GM12801 (cell line): ENCODE results near the gene NHLRC2.

ENCODE experiments used
- TF ChIP-seq, protein P1 (sequence below): IDR thresholded peaks from one replicate; pipeline ENCODE4 v1.5.1; 2011; ENCODE audit warnings: control low read depth; ENCODE audit not compliant: insufficient read length; ENCODE audit errors: extremely low read depth

Gene NHLRC2, protein sequence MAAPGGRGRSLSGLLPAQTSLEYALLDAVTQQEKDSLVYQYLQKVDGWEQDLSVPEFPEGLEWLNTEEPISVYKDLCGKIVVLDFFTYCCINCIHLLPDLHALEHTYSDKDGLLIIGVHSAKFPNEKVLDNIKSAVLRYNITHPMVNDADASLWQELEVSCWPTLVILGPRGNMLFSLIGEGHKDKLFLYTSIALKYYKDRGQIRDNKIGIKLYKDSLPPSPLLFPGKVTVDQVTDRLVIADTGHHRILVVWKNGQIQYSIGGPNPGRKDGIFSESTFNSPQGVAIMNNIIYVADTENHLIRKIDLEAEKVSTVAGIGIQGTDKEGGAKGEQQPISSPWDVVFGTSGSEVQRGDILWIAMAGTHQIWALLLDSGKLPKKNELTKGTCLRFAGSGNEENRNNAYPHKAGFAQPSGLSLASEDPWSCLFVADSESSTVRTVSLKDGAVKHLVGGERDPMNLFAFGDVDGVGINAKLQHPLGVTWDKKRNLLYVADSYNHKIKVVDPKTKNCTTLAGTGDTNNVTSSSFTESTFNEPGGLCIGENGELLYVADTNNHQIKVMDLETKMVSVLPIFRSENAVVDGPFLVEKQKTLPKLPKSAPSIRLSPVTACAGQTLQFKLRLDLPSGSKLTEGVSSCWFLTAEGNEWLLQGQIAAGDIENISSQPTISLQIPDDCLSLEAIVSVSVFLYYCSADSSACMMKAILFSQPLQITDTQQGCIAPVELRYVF

DNA sequence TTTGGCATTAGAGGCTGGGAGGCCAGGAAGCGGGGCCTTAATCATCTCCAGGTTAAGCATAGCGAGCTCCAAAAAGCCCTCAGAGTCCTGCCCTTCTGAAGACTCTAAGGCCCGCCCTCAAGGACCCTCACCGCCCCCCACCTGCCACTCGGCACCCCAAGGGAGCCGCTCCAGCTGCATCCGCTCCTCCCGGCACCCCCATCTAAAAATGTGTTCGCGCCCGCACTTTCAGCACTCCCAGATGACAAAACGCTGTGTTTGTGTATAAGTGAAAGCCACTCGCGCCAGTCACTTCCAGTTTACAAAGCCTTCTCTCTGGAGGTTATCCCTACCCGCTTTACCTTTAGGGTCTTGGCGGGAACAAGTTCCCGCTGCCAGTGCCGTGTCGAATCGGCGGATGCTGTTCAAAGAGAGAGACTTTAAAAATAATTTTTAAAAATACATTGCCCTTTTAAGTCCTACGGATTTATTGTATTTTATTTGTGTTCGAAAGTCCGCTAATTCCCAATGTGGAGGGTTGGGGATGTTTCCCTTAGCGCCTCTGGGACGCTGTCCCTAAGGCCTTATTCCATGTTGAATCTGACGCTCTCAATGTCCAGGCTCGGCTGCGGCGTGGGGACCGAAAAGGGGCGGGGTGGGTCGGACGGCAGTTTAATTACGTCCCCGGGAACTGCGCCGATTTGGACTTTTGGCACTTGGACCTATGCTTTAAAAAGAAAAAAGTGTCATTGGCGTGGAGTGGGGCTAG, at the start of gene NHLRC2, which contains the start of gene DCLRE1A:
TSS of gene NHLRC2 (plus strand) at position 649 of the 748 bp plus-strand sequence. CDS start 212 bp downstream, outside the sequence.
TSS of gene DCLRE1A (minus strand) at position 70 of the 748 bp plus-strand sequence. CDS start 900 bp downstream, outside the sequence.
- TF ChIP-seq, protein P1, sequence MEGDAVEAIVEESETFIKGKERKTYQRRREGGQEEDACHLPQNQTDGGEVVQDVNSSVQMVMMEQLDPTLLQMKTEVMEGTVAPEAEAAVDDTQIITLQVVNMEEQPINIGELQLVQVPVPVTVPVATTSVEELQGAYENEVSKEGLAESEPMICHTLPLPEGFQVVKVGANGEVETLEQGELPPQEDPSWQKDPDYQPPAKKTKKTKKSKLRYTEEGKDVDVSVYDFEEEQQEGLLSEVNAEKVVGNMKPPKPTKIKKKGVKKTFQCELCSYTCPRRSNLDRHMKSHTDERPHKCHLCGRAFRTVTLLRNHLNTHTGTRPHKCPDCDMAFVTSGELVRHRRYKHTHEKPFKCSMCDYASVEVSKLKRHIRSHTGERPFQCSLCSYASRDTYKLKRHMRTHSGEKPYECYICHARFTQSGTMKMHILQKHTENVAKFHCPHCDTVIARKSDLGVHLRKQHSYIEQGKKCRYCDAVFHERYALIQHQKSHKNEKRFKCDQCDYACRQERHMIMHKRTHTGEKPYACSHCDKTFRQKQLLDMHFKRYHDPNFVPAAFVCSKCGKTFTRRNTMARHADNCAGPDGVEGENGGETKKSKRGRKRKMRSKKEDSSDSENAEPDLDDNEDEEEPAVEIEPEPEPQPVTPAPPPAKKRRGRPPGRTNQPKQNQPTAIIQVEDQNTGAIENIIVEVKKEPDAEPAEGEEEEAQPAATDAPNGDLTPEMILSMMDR, result no peak

DNA sequence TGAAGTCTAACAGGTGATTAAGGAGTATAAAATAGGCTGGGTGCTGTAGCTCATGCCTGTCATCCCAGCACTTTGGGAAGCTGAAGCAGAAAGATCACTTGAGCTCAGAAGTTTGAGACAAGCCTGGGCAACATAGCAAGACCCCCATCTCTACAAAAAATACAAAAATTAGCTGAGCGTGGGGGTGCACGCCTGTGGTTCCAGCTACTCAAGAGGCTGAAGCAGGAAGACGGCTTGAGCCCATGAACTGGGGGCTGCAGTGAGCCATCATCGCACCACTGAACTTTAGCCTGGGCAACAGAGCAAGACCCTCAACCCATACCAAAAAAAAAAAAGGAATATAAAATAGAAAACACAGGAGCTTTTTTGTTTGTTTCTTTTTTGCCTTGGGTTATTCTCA, 48.0 kb upstream of the NHLRC2 start:
- TF ChIP-seq, protein P1, result no peak

GRCh38 chr10:113808168-113808567, 46.3 kb upstream of the NHLRC2 start:
- TF ChIP-seq, protein P1, result no peak

- TF ChIP-seq, protein P1, result no peak
These were observed 34.5 kb upstream of the NHLRC2 start for GRCh38 chr10:113819989-113820388.

DNA sequence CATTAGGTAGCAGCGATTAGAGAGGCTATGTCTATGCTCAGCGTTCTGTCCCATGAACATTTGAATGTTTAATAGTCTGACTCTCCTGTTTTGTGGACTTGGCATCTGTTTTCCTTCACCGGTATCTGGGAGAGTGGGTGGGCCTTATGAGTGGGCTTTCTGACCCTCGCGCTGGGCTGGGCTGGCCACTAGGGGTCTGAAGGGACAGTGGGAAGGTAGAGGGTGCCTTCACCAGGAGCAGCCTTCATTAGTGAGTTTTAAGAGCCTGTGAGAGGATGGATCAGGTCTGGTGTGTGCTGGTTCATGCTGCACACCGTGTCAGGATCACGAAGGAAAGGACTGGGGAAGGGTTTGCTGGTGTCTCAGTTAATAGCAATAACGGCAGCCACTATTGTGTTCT, 34.0 kb upstream of the NHLRC2 start:
- TF ChIP-seq, protein P1, result no peak

DNA sequence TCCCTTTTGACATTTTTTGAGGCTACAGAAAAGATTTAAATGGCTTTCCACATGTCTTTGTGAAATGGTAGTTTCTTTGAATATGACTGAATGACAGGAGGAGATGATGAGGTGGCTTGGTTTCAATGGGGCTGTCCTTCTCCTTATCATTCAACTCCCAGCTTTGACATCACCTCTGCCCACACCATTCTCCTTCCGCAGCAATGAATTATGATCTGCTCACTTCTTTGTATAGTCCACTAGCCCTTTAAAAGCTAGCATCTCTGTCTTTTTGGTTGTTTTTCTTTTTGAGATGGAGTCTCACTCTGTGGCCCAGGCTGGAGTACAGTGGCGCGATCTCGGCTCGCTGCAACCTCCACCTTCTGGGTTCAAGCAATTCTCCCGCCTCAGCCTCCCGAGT, 32.3 kb upstream of the NHLRC2 start:
- TF ChIP-seq, protein P1, result no peak

DNA sequence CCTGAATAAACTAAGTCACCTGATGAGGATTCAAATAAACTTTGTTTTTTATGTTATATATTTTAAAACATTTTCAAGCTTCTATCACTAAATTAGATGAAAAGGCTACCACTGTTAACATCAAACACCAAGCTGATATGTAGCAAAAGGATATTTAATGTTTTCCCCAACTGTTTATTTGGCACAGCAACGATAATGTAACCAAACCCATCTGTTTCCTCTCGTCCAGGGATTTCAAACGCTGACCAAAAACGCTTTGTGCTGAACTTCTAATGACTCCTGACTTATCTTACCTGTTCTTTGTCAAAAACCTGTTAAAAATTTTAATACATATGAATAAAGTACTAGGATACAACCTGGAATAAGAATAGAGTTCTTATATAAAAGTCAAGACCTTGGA, 31.1 kb upstream of the NHLRC2 start:
- TF ChIP-seq, protein P1, result no peak
